HL-60/S4 (cell line): ENCODE measurements around the gene INPP5A.

ENCODE experiments used
- in situ Hi-C: fragments of 300-500 bp; cut with MboI; formaldehyde crosslinking; loops from 2 replicates; pipeline ENCODE4 v1.14.3; 2022; ENCODE audit warnings: low sequenced_read_pairs

The INPP5A gene

DNA sequence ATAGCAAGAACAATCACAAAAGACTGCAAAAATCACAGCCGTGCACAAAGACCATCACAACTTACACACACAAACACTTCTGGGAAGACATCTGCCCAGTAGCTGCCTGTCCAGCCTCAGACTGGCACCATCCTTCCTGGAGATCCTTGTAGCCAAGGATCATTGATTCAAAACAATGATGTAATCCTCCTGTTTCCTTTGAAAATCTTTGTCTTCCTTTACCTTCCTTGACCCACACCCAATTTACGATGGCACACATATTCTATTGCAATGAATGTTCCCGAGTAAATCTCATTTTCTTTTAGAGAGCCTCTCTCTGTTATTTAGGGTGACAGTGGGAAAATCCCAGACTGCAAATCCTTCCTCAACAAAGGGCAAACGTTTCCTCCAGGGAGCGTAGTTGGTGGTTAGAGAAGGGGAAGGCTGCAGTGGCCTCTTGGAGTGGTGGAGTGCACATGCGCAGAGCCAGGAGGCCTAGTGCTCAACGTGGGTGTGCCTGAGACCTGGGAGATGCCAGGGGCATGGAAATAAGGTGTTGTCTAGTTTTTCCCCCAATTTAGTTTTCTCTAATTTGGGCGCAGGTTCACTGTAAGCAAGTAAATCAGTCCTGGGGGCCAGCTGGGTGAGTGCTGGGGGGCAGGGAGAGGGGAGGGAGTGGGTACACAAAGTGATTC, 3.1 kb upstream of the INPP5A start:
- in situ Hi-C loops = no loop called here

DNA sequence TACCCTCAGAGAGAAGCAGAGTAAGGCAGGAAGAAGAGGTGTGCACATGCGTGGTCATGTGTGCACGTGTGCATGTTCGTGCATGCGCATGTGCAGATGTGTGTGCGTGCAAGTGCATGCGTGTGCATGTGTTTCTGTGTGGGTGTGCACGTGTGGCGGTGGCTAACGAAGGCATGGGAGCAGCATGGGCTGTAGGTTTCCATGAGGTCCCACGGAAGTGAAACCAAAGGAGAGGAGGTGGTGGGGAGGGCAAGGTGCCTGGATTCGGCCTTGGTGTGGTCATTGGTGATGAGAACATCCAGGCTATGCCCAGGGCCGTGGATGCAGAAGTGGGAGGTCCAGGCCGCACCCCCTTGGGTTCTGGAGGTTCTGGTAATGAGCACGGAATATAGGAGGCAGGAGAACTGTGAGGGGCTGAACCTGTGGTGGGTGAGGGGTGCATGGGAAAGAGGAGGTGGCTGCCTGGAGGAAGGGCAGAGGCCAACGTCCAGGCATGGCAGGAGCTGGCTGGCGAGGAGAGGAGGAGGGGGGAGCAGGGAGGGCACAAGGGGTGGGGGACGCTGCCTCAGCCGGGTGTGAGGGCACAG, 2.4 kb upstream of the INPP5A start:
- in situ Hi-C loops = no loop called here

DNA sequence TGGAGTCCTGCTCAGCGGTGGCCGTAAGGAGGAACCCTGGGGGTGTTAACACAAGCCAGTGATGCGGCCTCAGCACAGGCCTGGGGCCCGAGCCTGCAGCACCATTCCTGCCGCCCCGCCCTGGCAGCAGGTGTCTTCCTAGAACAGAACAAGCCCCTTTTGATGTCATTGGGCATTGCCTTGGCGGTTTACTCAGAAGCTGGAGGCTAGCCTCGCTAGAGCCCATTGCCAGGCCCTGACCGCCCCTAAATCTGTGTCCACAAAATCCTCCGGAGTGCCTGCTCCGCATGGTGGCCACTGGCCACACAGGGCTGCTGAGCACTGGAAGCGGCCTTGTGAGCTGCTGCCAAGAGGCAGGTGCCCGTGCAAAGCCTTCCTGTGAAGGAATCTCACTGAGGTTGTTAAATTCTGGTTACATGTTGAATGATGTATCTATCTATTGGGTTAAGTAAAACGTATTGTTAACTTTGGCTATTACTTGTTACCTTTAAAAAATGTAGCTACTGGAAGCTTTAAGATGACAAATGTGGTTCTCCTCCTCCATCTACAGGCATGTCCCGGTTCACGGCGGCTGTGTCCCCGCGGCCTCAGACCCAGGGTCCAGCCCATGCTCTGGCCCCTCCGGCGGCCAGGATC, 1.2 kb upstream of the INPP5A start:
- in situ Hi-C loops = no loop called here

DNA sequence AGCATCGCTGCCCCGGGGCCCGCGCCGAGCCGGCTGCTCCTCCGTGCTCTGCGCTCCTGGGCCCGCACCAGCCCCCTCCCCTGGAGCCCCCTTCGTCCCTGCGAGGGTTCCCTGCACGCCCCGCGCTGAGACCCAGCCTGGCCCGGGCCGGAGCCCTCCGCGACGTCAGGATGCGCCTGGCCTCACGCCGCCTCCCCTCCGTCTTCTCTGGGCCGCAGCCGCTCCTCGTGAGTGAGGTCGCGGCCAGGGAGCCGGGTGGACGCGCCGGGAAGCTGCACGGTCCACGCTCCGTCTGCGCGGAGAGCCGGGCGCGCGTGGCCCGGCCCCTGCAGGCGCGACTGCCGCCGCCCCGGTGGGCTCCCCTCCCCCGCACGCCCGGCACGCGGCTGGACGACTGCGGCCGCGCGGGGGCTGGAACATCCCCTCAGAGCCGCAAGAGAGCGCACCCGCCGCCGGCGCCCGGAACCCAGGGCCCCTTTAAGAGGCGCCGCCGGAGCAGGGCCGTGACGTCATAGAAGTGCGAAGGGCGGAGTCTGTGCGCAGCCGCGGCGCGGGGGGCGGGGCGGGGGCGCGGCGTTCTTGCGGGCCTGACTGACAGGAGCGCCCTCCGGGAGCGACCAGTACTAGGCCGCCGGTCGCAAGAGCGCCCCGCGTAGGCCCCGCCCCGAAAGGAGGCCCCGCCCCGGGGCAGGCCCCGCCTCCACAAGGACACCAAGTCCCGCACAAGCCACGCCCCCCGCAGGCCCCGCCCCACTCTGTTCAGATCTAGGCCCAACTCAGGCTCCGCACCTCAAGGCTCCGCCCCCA, 507 bp upstream of the INPP5A start:
- in situ Hi-C loops = no loop called here

DNA sequence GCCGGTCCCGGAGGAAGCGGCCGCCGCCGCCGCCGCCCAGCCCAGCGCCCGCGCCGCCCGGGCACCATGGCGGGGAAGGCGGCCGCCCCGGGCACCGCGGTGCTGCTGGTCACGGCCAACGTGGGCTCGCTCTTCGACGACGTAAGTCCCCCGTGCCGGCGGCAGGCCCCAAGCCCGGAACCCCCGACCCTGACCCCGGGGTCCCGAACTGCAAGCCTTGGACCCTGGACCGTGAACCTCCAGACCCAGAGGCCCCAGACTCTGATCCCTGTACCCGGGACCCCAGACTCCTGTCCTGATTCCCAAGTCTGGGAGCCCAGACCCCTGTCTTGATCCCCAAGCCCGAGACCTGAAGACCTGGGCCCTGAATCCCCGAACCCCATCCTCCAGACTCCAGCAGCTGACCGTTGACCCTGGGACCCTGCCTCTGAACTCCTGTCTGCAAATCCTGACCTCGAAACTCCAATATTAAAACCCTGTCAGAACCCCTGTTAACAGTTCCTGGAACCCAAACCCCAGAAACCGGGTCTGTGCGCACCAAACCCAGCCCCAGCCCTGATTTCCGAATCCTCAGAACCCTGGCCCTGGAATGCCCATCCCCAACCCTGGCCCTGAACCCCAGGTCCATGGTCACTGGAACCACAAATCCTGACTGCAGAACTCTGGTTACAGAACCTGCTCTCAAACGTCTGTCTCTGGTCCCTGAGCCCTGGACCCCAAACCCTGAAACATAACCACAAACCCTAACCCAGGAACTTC, 623 bp downstream of the INPP5A start:
- in situ Hi-C loops = no loop called here

DNA sequence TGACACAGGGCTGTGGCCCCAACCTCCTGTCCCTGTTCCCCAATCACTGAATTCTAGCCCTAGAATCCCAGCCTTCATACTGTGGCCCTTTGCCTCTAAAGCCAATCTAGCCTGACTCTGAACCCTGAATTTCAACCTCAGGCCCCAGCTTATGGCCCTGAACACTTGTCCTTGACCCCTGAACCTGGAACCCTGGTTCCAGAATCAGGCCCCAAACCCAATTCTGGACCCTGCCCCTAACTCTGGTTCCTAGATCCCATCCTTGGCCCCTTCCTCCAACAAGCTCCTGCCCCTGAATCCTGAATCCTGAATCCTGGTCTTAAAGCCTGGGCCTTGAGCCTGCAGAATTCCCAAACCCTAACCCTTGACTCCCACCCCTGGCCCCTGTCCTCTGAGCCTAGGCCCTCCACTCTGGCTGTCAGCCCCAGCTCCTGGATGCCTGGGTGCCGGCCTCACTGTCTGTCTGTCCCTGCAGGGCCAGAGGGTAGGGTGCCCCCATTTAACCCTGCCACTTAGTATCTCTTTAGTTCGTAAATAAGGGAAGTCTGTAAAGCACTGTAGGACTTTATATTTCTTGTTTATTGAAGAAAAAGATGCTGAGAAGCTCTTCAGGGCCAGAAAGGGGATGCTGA, 1.3 kb downstream of the INPP5A start:
- in situ Hi-C loops = no loop called here

DNA sequence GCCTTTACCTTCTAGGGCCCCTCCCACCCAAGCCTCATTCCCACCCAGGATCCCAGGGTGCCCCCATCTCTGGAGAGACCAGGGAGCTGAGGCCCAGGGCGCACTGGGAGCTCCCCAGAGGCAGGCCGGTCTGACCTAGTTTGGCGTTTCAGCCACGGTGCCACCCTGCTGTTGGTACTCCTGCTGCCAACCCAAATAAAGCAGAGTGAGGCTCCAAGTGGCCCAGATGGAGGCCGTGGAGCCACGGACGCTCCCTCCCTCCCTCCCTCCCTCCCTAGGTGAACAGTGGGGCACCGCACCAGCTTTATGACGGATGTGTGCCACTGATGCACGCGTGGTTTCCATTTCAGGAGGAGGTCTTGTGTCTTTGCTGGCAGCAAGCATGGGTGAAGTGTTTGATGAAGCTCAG, 1.8 kb downstream of the INPP5A start:
- in situ Hi-C loops = no loop called here

DNA sequence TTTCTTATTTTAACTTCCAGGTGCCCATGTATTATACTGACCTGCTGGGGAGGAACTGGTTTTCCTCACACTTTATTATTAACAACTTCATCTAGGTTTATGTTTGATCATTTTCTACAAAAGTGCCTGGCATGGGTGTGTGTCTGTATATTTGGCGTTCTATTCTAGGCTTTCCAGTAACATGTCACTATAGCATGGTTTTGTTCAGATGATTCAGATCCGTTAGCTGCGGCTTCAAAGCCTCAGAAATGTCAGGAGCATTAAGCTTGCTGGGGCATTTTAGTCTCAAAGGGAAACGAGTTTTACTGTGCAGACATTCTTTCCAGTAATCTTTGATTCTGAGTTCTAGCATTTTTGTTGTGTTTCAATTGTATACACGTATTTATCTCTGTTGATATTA, 2.3 kb downstream of the INPP5A start:
- in situ Hi-C loops = no loop called here

DNA sequence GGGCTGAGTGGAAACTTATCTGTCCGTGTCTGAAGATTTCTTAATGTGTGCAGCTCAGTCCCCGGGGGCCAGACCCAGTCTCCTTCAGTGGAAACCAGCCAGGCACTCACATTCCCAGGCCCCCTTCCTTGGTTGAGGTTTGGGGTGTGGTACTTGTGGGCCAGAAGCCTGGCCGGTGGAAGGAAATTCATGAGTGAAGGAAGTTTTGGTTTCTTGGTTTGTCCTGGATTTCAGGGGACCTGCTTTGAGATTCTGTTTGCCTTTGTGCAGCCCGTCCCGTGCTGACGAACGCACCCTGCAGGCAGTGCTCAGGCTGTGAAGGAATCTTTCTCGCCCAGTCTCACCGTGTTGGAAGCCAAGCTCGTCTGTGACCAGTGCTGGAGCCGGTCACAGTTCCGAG, 2.9 kb downstream of the INPP5A start:
- in situ Hi-C loops = no loop called here

DNA sequence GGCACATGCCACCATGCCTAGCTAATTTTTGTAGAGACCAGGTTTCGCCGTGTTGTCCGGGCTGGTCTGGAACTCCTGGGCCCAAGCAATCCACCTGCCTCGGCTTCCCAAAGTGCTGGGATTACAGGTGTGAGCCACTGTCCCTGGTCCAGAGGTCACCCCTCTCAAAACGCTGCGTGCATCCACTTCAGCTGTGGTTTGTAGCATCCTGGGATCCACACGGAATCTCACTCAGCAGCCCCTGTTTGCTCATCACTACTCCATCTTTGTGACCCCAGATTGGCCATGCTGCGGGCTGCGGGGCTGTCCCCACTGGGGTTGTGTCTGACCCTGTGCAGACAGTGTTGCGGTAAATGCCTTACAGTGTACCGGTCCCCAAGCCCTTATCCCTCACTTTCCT, 3.5 kb downstream of the INPP5A start:
- in situ Hi-C loops = no loop called here

DNA sequence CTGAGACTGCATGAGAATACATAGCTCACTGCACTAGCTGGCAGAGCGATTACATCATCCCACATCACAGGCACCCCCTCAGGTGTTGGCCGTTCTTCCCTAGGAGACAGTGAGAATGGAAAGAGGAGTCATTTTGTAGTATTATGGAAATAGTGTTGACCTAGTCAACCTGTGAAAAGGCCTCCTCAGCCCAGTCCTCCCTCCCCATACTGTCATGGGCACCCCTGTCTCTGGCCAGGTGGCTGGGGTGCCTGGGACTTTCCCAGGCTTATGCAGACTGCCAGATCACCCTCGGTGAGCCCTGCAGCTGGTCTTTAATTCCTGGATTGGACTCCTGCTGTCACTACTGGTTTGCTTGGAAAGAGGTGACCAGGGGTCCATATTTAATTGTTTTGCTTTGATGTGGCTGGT, 4.0 kb downstream of the INPP5A start:
- in situ Hi-C loops = no loop called here

DNA sequence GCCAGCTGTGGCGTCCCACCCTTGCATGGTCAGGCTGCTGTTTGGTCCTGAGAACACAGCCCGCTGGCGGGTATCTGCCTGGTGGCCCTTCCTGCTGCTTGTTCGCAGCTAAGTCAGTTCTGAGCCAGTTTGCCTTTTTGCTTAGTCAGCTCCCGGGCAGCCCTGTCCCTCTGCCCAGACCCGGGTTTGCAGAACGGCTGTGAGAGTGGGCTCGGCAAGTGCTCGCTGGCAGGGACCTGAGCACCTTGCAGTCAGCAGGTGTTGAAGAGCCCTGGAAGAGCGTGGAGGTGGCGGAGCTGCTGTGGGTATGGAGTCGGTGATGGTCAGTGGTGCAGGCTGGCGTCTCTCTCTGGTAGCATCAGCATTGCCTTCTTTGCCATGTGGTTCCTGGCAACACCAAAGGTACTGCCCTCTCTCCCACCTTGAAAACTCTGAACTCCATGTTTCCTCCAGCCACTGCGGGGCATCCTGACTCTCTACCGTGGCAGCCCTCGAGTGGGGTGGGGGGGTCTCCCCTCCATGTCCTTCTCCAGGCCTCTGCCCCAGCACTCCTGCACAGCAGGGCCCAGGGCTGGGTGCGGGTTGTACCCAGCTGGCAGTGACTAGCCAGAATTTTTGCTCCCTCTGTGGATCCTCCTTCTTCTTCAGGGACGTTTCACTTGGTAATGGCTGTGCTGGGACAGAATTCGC, 4.6 kb downstream of the INPP5A start:
- in situ Hi-C loops = no loop called here

DNA sequence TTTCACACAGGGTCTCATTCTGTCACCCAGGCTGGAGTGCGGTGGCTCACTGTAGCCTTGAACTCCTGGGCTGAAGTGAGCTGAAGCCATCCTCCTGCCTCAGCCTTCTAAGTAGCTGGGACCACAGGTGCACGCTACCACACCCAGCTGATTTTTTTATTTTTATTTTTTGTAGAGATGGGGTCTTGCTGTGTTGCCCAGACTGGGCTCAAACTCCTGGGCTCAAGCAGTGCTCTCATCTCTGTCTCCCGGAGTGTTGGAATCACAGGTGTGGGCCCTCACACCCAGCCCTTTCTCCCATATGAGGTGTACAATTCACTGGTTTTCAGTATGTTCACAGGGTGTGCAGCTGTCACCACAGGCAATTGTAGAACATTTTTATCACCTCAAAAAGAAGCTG, 5.2 kb downstream of the INPP5A start:
- in situ Hi-C loops = no loop called here

DNA sequence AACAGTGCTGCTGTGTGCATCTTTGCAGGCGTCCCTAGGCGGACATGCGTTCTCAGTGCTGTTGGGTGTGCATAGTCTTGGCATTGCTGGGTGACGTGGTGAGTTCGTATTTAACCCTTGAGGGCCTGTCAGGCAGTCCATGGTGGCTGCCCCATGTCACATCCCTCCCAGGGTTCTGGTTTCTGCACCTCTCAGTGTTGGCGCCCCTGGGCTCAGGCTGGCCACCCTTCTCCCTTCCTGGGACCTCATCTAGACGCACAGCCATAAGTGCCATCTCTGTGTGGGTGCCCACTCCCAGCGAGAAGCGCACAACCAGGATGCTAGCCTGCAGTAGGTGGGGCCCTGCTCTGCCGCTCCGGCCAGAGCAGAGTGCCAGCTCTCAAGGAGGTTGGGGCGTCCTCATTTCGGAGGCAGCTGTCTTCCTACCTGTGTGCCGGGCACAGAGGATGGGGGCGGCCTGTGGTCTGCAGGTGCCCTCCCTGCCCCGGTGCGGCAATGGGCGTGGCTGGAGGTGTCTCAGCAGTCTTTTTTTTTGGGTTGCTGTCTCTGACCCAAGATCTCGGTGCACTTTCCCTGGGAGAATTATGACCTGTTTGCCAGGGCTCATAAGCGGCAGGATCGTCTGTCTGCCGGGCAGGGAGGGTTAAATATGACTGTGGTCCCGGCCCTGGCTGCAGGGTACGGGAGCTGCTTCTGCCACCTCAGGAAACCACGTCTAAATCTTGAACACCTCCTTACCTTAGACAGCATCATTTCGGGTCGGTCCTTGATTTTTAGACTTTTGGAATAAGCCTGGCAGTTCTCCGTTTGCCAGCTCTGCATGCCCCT, 6.5 kb downstream of the INPP5A start:
- in situ Hi-C loops = no loop called here

DNA sequence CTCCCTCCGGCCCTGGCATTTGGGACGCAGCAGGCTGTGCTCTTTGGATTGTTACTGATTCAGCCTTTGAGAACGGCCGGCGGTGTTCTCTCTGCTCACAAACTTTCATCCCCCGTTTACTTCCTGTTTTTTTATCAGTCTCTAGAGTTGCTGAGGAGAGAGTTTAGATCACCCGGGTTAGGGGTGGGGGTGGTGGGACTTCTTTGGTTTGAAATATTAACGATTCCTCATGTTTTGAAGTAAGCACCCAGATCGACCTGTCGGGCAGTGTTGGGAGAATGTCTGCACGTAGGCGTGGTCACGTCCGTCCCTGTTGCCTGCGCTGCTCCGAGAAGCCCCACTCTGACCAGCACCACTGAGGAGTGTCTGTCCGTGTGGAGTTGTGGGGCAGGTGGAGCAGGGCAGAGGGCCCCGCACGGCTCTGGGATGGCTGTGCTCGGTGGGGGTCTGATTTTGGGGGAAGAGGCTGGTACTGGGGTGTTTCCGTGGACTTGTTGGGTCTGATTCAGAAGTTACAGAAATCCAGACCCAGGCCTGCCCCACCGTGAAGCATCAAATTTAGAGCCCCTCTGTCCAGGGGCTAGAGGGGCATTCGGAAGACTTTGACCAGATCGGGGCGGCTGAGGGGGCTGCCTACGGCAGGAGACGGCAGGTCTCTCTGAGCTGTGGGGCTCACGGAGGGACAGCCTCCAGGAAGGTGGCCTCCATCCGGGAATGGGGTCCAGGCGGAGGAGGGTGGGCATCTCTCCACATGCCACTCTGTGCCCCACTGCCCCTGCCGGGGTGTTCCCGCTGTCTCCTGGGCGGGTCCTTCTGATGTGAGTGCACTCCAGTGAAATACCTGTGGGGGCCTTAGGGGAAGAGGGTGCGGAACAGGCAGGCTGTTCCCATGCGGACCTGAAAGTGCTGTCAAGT, 7.4 kb downstream of the INPP5A start:
- in situ Hi-C loops = no loop called here

DNA sequence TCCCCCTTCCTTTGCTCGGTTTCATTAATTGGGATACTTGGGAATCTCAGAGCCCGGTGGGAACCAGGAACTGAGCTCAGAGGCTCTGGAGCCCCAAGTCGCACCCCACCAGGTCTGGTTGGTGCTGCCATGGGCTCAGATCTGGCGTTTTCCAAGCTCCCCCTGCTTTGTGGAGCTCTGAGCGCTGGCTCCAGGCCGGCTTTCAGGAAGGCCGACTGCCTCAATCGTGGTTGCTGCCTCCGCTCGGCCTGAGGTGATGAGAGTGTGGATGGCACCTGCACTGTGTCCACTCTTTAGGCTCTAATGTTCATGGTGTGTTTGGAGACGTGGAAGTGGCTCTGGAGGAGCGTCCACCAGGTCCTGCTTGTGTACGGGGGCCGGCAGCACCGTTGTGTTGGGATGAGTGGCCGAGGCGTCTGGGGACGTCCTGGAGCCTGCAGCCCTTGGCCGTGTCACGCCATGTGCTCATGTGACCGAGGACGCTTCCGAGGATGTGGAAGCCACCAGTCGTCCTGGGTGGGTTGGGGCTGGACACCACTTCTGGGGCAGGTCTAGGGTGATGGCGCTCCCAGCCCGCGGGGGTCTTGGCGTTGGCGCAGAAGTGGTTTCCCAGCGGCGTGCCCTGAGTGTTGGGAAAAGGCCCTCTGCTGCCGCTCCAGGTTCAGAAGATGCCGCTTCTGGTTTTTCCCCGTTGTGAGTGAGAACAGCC, 8.2 kb downstream of the INPP5A start:
- in situ Hi-C loops = no loop called here
